GM23338 (cell line): ENCODE data around the gene OR2B2.

ENCODE experiments used
- CREB1 ChIP-seq: fragments of 250-450 bp; sonication (Bioruptor Pico); IDR thresholded peaks from 2 replicates; pipeline ENCODE4 v1.5.0; 2020; ENCODE audit warnings: low read depth, mild to moderate bottlenecking, moderate library complexity
- EZH2 ChIP-seq: fragments of 200-600 bp; sonication (generic); IDR thresholded peaks from one replicate; pipeline ENCODE4 v1.8.0; 2017; ENCODE audit warnings: antibody characterized with exemption, mild to moderate bottlenecking, low read depth; ENCODE audit not compliant: unreplicated experiment
- EZH2phosphoT487 ChIP-seq: fragments of 200-600 bp; sonication (generic); IDR thresholded peaks from one replicate; pipeline ENCODE4 v1.8.1; 2018; ENCODE audit warnings: antibody characterized with exemption; ENCODE audit not compliant: unreplicated experiment
- JUNB ChIP-seq: IDR thresholded peaks from one replicate; pipeline ENCODE4 v1.6.1; 2016; ENCODE audit warnings: antibody characterized with exemption; ENCODE audit not compliant: unreplicated experiment
- POLR2AphosphoS5 ChIP-seq: IDR thresholded peaks from 2 replicates; pipeline ENCODE4 v1.6.1; 2016; ENCODE audit warnings: antibody characterized with exemption, low read depth
- STAT1 ChIP-seq: IDR thresholded peaks from one replicate; pipeline ENCODE4 v1.6.1; 2016; ENCODE audit warnings: antibody characterized with exemption; ENCODE audit not compliant: unreplicated experiment
- ZNF114 ChIP-seq: fragments of 250-450 bp; sonication (Bioruptor Pico); IDR thresholded peaks from 2 replicates; pipeline ENCODE4 v1.5.0; 2020; ENCODE audit warnings: mild to moderate bottlenecking, moderate library complexity
- ZNF331 ChIP-seq: fragments of 250-450 bp; sonication (Bioruptor Pico); IDR thresholded peaks from 2 replicates; pipeline ENCODE4 v1.5.0; 2020; ENCODE audit warnings: low read depth, mild to moderate bottlenecking, moderate library complexity
- TF ChIP-seq, protein P1 (sequence below), 2 experiments: fragments of 200-600 bp in 1 of 2; sonication (generic) in 1 of 2; conservative IDR thresholded peaks; 2 replicates each; pipeline versions ENCODE4 v1.5.1 to v1.6.1; 2016 to 2017; ENCODE audit warnings: antibody characterized with exemption in 2 of 2, low read depth in 2 of 2, mild to moderate bottlenecking in 2 of 2, moderate library complexity in 1 of 2
- TF ChIP-seq, protein P2 (sequence below): fragments of 250-450 bp; sonication (Bioruptor Pico); IDR thresholded peaks from 2 replicates; pipeline ENCODE4 v1.5.0; 2020; ENCODE audit warnings: mild to moderate bottlenecking, moderate library complexity

DNA sequence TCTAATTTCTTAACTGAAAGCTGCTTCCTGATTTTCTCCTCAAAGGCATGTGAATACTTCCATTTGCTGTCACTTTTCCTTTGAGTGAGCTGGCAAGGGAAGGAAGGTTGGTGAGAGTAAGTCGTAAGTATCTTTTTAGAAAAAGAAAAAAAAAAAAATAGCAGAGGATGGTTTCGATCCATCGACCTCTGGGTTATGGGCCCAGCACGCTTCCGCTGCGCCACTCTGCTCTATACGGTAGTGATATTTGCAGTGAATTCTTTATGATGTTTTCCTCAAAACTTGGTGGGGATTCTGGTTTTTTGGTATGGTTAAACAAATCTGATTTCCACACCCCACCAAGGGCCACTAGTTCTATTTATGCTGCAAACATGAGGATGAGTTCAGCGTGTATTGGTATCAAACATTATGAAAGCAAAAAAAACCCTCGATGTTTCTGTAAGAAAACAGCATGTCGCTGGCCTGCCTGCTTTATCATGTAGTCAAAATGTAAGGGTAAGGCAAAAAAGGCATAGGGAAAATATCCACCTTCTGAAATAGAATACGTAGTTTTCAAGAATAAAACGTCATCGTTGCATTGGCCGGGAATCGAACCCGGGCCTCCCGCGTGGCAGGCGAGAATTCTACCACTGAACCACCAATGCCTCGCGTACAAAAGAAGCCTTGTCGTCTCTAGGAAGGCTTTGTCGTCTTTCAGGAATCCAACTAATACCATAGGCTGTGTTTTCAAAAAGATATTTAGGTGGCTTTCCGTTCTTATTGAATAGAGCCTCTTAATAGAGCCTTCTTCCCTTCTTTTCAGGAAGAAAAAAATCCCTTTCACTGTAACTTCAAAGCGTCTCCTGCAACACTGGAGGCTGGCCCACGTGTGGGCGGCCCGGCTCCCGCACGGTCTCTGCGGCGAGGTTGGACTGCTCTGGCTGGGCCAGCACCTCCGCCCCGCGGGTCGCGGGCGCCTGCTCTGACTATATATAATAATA is 9.6 kb downstream of the OR2B2 start:
- no peak for TF ChIP-seq EZH2
- TF ChIP-seq STAT1, result no peak
- TF ChIP-seq, protein P1, sequence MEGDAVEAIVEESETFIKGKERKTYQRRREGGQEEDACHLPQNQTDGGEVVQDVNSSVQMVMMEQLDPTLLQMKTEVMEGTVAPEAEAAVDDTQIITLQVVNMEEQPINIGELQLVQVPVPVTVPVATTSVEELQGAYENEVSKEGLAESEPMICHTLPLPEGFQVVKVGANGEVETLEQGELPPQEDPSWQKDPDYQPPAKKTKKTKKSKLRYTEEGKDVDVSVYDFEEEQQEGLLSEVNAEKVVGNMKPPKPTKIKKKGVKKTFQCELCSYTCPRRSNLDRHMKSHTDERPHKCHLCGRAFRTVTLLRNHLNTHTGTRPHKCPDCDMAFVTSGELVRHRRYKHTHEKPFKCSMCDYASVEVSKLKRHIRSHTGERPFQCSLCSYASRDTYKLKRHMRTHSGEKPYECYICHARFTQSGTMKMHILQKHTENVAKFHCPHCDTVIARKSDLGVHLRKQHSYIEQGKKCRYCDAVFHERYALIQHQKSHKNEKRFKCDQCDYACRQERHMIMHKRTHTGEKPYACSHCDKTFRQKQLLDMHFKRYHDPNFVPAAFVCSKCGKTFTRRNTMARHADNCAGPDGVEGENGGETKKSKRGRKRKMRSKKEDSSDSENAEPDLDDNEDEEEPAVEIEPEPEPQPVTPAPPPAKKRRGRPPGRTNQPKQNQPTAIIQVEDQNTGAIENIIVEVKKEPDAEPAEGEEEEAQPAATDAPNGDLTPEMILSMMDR (conservative IDR thresholded peaks at IDR 0.05; ENCODE audit: low read depth in 2 of 2), result no peak
- no peak for TF ChIP-seq ZNF114
- no peak for TF ChIP-seq POLR2AphosphoS5
- TF ChIP-seq, protein P2, sequence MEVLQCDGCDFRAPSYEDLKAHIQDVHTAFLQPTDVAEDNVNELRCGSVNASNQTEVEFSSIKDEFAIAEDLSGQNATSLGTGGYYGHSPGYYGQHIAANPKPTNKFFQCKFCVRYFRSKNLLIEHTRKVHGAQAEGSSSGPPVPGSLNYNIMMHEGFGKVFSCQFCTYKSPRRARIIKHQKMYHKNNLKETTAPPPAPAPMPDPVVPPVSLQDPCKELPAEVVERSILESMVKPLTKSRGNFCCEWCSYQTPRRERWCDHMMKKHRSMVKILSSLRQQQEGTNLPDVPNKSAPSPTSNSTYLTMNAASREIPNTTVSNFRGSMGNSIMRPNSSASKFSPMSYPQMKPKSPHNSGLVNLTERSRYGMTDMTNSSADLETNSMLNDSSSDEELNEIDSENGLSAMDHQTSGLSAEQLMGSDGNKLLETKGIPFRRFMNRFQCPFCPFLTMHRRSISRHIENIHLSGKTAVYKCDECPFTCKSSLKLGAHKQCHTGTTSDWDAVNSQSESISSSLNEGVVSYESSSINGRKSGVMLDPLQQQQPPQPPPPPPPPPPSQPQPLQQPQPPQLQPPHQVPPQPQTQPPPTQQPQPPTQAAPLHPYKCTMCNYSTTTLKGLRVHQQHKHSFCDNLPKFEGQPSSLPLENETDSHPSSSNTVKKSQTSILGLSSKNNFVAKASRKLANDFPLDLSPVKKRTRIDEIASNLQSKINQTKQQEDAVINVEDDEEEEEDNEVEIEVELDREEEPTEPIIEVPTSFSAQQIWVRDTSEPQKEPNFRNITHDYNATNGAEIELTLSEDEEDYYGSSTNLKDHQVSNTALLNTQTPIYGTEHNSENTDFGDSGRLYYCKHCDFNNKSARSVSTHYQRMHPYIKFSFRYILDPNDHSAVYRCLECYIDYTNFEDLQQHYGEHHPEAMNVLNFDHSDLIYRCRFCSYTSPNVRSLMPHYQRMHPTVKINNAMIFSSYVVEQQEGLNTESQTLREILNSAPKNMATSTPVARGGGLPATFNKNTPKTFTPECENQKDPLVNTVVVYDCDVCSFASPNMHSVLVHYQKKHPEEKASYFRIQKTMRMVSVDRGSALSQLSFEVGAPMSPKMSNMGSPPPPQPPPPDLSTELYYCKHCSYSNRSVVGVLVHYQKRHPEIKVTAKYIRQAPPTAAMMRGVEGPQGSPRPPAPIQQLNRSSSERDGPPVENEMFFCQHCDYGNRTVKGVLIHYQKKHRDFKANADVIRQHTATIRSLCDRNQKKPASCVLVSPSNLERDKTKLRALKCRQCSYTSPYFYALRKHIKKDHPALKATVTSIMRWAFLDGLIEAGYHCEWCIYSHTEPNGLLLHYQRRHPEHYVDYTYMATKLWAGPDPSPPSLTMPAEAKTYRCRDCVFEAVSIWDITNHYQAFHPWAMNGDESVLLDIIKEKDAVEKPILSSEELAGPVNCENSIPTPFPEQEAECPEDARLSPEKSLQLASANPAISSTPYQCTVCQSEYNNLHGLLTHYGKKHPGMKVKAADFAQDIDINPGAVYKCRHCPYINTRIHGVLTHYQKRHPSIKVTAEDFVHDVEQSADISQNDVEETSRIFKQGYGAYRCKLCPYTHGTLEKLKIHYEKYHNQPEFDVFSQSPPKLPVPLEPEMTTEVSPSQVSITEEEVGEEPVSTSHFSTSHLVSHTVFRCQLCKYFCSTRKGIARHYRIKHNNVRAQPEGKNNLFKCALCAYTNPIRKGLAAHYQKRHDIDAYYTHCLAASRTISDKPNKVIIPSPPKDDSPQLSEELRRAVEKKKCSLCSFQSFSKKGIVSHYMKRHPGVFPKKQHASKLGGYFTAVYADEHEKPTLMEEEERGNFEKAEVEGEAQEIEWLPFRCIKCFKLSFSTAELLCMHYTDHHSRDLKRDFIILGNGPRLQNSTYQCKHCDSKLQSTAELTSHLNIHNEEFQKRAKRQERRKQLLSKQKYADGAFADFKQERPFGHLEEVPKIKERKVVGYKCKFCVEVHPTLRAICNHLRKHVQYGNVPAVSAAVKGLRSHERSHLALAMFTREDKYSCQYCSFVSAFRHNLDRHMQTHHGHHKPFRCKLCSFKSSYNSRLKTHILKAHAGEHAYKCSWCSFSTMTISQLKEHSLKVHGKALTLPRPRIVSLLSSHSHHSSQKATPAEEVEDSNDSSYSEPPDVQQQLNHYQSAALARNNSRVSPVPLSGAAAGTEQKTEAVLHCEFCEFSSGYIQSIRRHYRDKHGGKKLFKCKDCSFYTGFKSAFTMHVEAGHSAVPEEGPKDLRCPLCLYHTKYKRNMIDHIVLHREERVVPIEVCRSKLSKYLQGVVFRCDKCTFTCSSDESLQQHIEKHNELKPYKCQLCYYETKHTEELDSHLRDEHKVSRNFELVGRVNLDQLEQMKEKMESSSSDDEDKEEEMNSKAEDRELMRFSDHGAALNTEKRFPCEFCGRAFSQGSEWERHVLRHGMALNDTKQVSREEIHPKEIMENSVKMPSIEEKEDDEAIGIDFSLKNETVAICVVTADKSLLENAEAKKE (CRISPR knock-in tag), result no peak
- TF ChIP-seq JUNB, result no peak
- TF ChIP-seq EZH2phosphoT487, result no peak
- no peak for TF ChIP-seq ZNF331 (CRISPR knock-in tag)
- TF ChIP-seq CREB1 (CRISPR knock-in tag), result peak; percentile 83
